Activated naive CD8-positive, alpha-beta T cell treated with anti-CD3 and anti-CD28 coated beads, Interleukin-2, amount 10 ng/mL, durations not matched to agents 7 days and 5 days (primary cell): Measurements from ENCODE around the gene KLHL22. TPM values are rescaled to one million over a fixed set of nuclear protein-coding genes. Genes with fewer than 3 reads are reported as not detected.
"Not testable (repeated sequence)": the region's sequence is repeated elsewhere in the genome, so short reads cannot be mapped to it uniquely, and the experiment has no call there.

Experiments used
- ATAC-seq: fragments of 150-1000 bp; cut with Tn5 transposase; one replicate; pipeline ENCODE4 v1.10.0; 2021; ENCODE audit warnings: low read depth, moderate library complexity
- POLR2A ChIA-PET: fragments of 350-600 bp; sonication (Branson Sonifier 250); formaldehyde crosslinking; loops from one replicate; lab custom pipeline; 2021; ENCODE audit warnings: antibody characterized with exemption; lab: Charles Lee
- DNase-seq: peaks from one replicate; pipeline ENCODE4 v3.0.0; 2021
- H3K27ac Mint-ChIP-seq: one replicate; pipeline ENCODE4 v1.8.0; 2022; ENCODE audit warnings: mild to moderate bottlenecking, mixed read lengths
- H3K27me3 Mint-ChIP-seq: one replicate; pipeline ENCODE4 v1.8.0; 2022; ENCODE audit warnings: mild to moderate bottlenecking, moderate library complexity, mixed read lengths
- H3K36me3 Mint-ChIP-seq: one replicate; pipeline ENCODE4 v1.8.0; 2021; ENCODE audit warnings: mild to moderate bottlenecking, mixed read lengths
- H3K4me1 Mint-ChIP-seq: one replicate; pipeline ENCODE4 v1.8.0; 2021; ENCODE audit warnings: mixed read lengths
- H3K4me3 Mint-ChIP-seq: one replicate; pipeline ENCODE4 v1.8.0; 2022; ENCODE audit warnings: mild to moderate bottlenecking, moderate library complexity, mixed read lengths
- H3K9me3 Mint-ChIP-seq: one replicate; pipeline ENCODE4 v1.8.0; 2021; ENCODE audit warnings: mixed read lengths
- total RNA-seq, 2 experiments: library from RNA; stranded (reverse); gene quantifications; one replicate each; pipeline ENCODE4 v1.2.3, GENCODE V29; 2021

Gene KLHL22
- total RNA-seq, 2 experiments from 2014 or later = 31.7 to 37.3 TPM

DNA sequence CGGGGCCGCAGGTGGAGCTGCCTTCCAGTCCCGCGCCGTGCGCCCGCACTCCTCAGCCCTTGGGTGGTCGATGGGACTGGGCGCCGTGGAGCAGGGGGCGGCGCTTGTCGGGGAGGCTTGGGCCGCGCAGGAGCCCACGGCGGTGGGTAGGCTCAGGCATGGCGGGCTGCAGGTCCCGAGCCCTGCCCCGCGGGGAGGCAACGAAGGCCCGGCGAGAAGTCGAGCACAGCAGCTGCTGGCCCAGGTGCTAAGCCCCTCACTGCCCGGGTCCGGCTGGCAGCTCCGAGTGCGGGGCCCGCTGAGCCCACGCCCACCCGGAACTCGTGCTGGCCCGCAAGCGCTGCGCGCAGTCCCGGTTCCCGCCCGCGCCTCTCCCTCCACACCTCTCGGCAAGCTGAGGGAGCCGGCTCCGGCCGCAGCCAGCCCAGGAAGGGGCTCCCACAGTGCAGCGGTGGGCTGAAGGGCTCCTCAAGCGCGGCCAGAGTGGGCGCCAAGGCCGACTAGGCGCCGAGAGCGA, 103.2 kb downstream of the KLHL22 start:
- Mint-ChIP-seq H3K4me1 (peaks cover 22% of the 10 kb centered on the region), H3K27me3 (peaks cover 10% of the 10 kb centered on the region)
- not testable (repeated sequence) for DNase-seq, H3K27ac Mint-ChIP-seq, ATAC-seq, H3K4me3 Mint-ChIP-seq, H3K9me3 Mint-ChIP-seq, H3K36me3 Mint-ChIP-seq
- POLR2A ChIA-PET = interaction anchor here (2.5 kb wide), 1 partner anchor 73 kb away, joined by 9 read pairs; the partner anchor contains the start of gene DGCR6L

Other genes with a start within 250 kb of the KLHL22 start
- 1 to 10 TPM; 5.7 to 6.1 TPM for gene RTN4R, start 227.5 kb downstream of the KLHL22 start, total RNA-seq
- gene DGCR6L, start 175.7 kb downstream of the KLHL22 start, total RNA-seq = 10 to 100 TPM; 39.7 to 45.7 TPM
- 10 to 100 TPM; 10.7 to 13.3 TPM for gene ZNF74, start 101.6 kb downstream of the KLHL22 start, total RNA-seq
- 1 to 10 TPM; 1.5 to 1.7 TPM for gene SCARF2, start 58.0 kb downstream of the KLHL22 start, total RNA-seq
- gene MED15, start 11.8 kb upstream of the KLHL22 start, total RNA-seq = 100 to 1,000 TPM; 227 to 233 TPM